Epithelial cell of esophagus (primary cell): ENCODE data around the gene RPGR.
A peak's percentile ranks its signal among the peaks of the same experiment; 100 is the strongest.

ENCODE experiments used
- DNase-seq: peaks from one replicate; pipeline ENCODE4 v3.0.0; 2010; ENCODE audit warnings: low read depth
- H3K4me3 ChIP-seq: 2 replicates; pipeline ENCODE4 v1.5.1; 2011; ENCODE audit warnings: mild to moderate bottlenecking, low read length, control low read depth
- TF ChIP-seq, protein P1 (sequence below): IDR thresholded peaks from 2 replicates; pipeline ENCODE4 v1.5.1; 2011; ENCODE audit warnings: low read depth, mild to moderate bottlenecking, low read length, control low read depth, inconsistent platforms; ENCODE audit not compliant: insufficient read depth; ENCODE audit errors: missing control alignments

Gene RPGR

DNA sequence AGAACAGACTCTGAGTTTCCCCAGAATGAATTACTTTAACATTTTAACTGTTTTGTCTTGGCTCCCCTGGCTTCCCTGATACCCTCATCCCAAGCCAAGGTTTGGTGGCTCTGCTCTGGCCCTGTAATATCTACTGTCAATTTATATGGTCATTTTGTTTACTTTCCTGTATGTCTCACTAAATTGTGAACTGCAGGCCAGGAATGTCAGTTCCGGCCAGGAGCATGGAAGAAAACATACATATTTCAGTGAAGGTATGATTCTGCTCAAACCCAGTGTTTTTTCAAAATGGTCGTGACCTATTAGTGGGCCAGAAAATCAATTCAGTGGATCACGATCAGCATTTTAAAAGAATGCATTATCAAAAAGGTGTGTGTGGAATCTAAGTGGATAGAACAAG, 1.2 kb downstream of the RPGR start:
- no peak for DNase-seq
- TF ChIP-seq, protein P1, sequence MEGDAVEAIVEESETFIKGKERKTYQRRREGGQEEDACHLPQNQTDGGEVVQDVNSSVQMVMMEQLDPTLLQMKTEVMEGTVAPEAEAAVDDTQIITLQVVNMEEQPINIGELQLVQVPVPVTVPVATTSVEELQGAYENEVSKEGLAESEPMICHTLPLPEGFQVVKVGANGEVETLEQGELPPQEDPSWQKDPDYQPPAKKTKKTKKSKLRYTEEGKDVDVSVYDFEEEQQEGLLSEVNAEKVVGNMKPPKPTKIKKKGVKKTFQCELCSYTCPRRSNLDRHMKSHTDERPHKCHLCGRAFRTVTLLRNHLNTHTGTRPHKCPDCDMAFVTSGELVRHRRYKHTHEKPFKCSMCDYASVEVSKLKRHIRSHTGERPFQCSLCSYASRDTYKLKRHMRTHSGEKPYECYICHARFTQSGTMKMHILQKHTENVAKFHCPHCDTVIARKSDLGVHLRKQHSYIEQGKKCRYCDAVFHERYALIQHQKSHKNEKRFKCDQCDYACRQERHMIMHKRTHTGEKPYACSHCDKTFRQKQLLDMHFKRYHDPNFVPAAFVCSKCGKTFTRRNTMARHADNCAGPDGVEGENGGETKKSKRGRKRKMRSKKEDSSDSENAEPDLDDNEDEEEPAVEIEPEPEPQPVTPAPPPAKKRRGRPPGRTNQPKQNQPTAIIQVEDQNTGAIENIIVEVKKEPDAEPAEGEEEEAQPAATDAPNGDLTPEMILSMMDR, result no peak
- H3K4me3 ChIP-seq, result peak overlapping the region; percentile 61

DNA sequence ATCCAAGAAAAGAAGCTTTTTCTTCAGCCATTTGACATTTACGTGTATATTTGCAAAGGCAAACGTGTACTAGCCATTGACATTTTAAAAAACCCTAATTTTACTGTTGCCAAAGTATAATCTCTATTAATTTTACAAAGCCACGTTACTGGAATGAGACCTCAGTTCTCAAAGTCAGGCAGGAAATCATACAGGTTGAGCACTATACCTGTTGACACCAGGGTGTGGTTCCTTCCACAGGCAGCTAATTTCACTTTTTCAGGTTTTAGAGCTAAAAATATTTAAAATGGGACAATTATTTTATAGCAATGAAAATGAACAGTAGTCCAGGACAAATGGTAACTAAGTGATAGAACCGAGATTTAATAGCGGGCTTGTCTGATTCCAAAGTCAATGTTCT, 6.5 kb downstream of the RPGR start:
- TF ChIP-seq, protein P1, result no peak

DNA sequence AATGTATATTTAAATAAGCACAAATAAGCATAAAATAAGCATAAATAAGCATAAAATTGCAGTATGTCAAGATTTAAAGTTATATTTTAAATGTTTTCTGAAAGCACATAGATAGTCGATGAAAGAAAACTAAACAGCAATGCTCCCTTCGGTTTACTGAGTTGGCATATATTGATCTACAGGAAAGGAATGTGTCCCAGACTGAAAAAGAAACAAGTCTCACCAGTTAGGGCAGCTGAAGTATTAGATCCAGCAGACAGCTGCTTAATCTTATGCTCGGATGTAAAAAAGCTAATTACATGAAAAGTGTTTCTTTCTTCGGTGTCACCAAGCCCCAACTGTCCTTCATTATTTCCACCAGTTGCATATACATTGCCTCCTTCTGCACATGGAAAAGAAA, 8.7 kb downstream of the RPGR start:
- DNase-seq, result peak; percentile 12
- no peak overlapping the region for H3K4me3 ChIP-seq
- TF ChIP-seq, protein P1, result no peak

More for the DNA sequence above, 6.5 kb downstream of the RPGR start:
- H3K4me3 ChIP-seq, result no peak overlapping the region
- no peak for DNase-seq

DNA sequence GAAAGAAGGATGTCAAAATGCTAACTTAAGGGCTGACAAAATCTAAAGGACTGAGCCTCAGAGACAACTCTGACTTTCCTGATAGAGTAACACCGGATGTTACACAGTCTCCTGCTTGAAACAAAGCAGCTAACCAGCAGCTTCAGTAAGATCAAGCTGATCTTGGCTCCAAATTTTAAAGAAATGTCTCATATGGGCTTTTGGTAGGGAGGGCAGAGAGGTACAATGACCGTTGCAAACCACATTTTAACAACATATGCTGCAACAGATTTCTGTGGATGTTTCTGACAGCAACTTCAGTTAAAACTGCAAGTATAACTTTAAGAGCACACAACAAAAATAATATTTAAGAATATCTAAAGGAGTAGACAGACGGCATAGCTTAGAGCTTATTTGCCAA, 9.1 kb downstream of the RPGR start:
- H3K4me3 ChIP-seq, result no peak overlapping the region
- TF ChIP-seq, protein P1, result no peak
- no peak for DNase-seq

DNA sequence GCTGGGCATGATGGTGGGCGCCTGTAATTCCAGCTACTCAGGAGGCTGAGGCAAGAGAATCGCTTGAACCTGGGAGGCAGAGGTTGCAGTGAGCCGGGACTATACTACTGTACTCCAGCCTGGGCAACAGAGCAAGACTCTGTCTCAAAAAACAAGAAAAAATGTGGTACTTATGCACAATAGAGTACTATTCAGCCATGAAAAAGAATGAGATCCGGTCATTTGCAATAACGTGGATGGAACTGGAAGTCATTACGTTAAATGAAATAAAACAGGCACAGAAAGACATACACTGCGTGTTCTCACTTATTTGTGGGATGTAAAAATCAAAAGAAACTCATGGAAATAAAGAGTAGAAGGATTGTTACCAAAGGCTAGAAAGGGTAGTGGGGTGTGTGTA, 12.1 kb downstream of the RPGR start:
- TF ChIP-seq, protein P1, result no peak
- H3K4me3 ChIP-seq, result no peak overlapping the region
- DNase-seq, result no peak

DNA sequence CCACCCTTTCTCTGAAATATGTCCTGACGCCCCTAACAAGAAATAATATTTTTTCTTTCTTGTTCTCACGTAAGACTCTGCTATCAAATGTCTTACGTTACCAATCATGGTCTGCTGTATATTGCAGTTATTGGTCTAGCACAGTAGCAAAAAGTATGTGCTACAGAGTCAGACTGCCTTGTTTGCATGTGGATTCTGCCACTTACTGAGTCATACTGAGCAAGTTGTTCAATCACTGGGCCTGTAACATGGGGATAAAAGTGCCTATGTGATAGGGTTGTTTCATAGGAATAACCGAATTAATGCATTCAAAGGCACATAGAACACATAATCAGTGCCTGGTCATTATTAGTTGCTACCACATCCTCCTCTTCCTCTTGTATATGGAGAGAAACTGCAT, 14.1 kb downstream of the RPGR start:
- TF ChIP-seq, protein P1, result no peak
- no peak overlapping the region for H3K4me3 ChIP-seq
- DNase-seq, result peak; percentile 47

DNA sequence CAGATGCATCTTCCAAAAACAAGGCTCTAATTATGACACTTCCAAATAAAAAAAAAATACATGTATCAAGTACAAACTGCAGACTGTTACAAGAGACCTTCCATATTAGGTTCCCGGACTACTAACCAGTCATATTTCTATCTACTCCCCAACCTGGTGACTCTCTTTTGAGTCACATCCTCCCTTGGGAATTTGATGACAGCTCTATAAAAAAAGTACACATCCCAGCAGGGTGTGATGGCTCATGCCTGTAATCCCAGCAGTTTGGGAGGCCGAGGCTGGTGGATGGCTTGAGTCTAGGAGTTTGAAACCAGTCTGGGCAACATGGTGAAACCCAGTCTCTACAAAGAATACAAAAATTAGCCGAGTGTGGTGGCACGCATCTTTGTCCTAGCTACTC, 14.9 kb downstream of the RPGR start:
- DNase-seq, result peak; percentile 84
- TF ChIP-seq, protein P1, result no peak
- no peak overlapping the region for H3K4me3 ChIP-seq
